Activated CD4-positive, alpha-beta memory T cell treated with anti-CD3 and anti-CD28 coated beads, Interleukin-2, amount 10 ng/mL, durations not matched to agents 7 days and 5 days (primary cell): Measurements from ENCODE around the gene TMEM135. TPM values are rescaled to one million over a fixed set of nuclear protein-coding genes. Genes with fewer than 3 reads are reported as not detected.
"Not testable (repeated sequence)": the region's sequence is repeated elsewhere in the genome, so short reads cannot be mapped to it uniquely, and the experiment has no call there.

Experiments used
- CTCF ChIA-PET: fragments of 350-600 bp; sonication (Branson Sonifier 250); formaldehyde crosslinking; loops from one replicate; lab custom pipeline; 2021; ENCODE audit warnings: antibody characterized with exemption, inconsistent platforms; lab: Charles Lee
- POLR2A ChIA-PET: fragments of 350-600 bp; sonication (Branson Sonifier 250); formaldehyde crosslinking; loops from one replicate; lab custom pipeline; 2021; ENCODE audit warnings: antibody characterized with exemption; lab: Charles Lee
- DNase-seq: peaks from one replicate; pipeline ENCODE4 v3.0.0-alpha.2; 2020
- H3K27ac Mint-ChIP-seq: one replicate; pipeline ENCODE4 v1.8.0; 2021; ENCODE audit warnings: mild to moderate bottlenecking, mixed read lengths
- H3K27me3 Mint-ChIP-seq: one replicate; pipeline ENCODE4 v1.8.0; 2021; ENCODE audit warnings: mixed read lengths
- H3K36me3 Mint-ChIP-seq: one replicate; pipeline ENCODE4 v1.8.0; 2021; ENCODE audit warnings: low read depth, mixed read lengths
- H3K4me1 Mint-ChIP-seq: one replicate; pipeline ENCODE4 v1.8.0; 2021; ENCODE audit warnings: mixed read lengths
- H3K4me3 Mint-ChIP-seq: one replicate; pipeline ENCODE4 v1.8.0; 2021; ENCODE audit warnings: mild to moderate bottlenecking, mixed read lengths
- H3K9me3 Mint-ChIP-seq: one replicate; pipeline ENCODE4 v1.8.0; 2021; ENCODE audit warnings: mixed read lengths
- total RNA-seq, 2 experiments: library from RNA; stranded (reverse); gene quantifications; one replicate each; pipeline ENCODE4 v1.2.3, GENCODE V29; 2021

The TMEM135 gene
- total RNA-seq, 2 experiments from 2014 or later: 38.3 to 46.9 TPM

GRCh38 chr11:87137711-87138110, 100.0 kb downstream of the TMEM135 start:
- POLR2A ChIA-PET: no interaction called here
- no peaks in the 10 kb centered on the region for H3K27me3 Mint-ChIP-seq
- peaks cover 7% of the 10 kb centered on the region for H3K36me3 Mint-ChIP-seq
- peaks cover 6% of the 10 kb centered on the region for H3K9me3 Mint-ChIP-seq
- no peaks in the 10 kb centered on the region for H3K4me1 Mint-ChIP-seq
- H3K27ac Mint-ChIP-seq: no peak overlapping the region
- no peak for DNase-seq
- CTCF ChIA-PET: no interaction called here
- H3K4me3 Mint-ChIP-seq: no peak overlapping the region

GRCh38 chr11:87139475-87139874, 101.7 kb downstream of the TMEM135 start:
- POLR2A ChIA-PET: no interaction called here
- H3K9me3 Mint-ChIP-seq: peaks cover 6% of the 10 kb centered on the region
- H3K36me3 Mint-ChIP-seq: peaks cover 7% of the 10 kb centered on the region
- CTCF ChIA-PET: no interaction called here
- no peak overlapping the region for H3K27ac Mint-ChIP-seq
- H3K4me1 Mint-ChIP-seq: no peaks in the 10 kb centered on the region
- no peak for DNase-seq
- H3K27me3 Mint-ChIP-seq: no peaks in the 10 kb centered on the region
- H3K4me3 Mint-ChIP-seq: no peak overlapping the region

- ChIA-PET POLR2A (no interaction called here), CTCF (no interaction called here)
- Mint-ChIP-seq H3K27me3 (no peaks in the 10 kb centered on the region), H3K4me3 (no peak overlapping the region), H3K36me3 (peaks cover 7% of the 10 kb centered on the region), H3K9me3 (peaks cover 10% of the 10 kb centered on the region), H3K4me1 (no peaks in the 10 kb centered on the region), H3K27ac (no peak overlapping the region)
- DNase-seq: no peak
Measured at GRCh38 chr11:87141322-87141721, 103.6 kb downstream of the TMEM135 start.

GRCh38 chr11:87141980-87142514, 104.3 kb downstream of the TMEM135 start:
- peaks cover 10% of the 10 kb centered on the region for H3K9me3 Mint-ChIP-seq

GRCh38 chr11:87142594-87142993, 104.9 kb downstream of the TMEM135 start:
- Mint-ChIP-seq H3K9me3 (peaks cover 10% of the 10 kb centered on the region), H3K4me3 (no peak overlapping the region), H3K27ac (no peak overlapping the region), H3K27me3 (no peaks in the 10 kb centered on the region), H3K36me3 (peaks cover 7% of the 10 kb centered on the region), H3K4me1 (no peaks in the 10 kb centered on the region)
- CTCF ChIA-PET: interaction anchor here (1.4 kb wide), 1 partner anchor 16 kb away, joined by 3 read pairs; no protein-coding TSS in a partner anchor
- DNase-seq: no peak
- POLR2A ChIA-PET: no interaction called here

More at GRCh38 chr11:87141980-87142514, 104.3 kb downstream of the TMEM135 start:
- POLR2A ChIA-PET: no interaction called here
- no peaks in the 10 kb centered on the region for H3K27me3 Mint-ChIP-seq
- peaks cover 7% of the 10 kb centered on the region for H3K36me3 Mint-ChIP-seq
- H3K4me1 Mint-ChIP-seq: no peaks in the 10 kb centered on the region
- CTCF ChIA-PET: interaction anchor here (1.4 kb wide), 1 partner anchor 17 kb away, joined by 3 read pairs; no protein-coding TSS in a partner anchor
- H3K27ac Mint-ChIP-seq: no peak overlapping the region
- H3K4me3 Mint-ChIP-seq: no peak overlapping the region
- DNase-seq: no peak

GRCh38 chr11:87143641-87144040, 105.9 kb downstream of the TMEM135 start:
- CTCF ChIA-PET: no interaction called here
- Mint-ChIP-seq H3K9me3 (peaks cover 10% of the 10 kb centered on the region), H3K4me3 (no peak overlapping the region), H3K36me3 (peaks cover 7% of the 10 kb centered on the region), H3K27ac (no peak overlapping the region), H3K27me3 (no peaks in the 10 kb centered on the region), H3K4me1 (no peaks in the 10 kb centered on the region)
- DNase-seq: no peak
- POLR2A ChIA-PET: no interaction called here

GRCh38 chr11:87144252-87144651, 106.5 kb downstream of the TMEM135 start:
- Mint-ChIP-seq H3K27ac (no peak overlapping the region), H3K27me3 (no peaks in the 10 kb centered on the region), H3K4me3 (no peak overlapping the region), H3K4me1 (no peaks in the 10 kb centered on the region), H3K9me3 (peaks cover 10% of the 10 kb centered on the region), H3K36me3 (peaks cover 7% of the 10 kb centered on the region)
- POLR2A ChIA-PET: no interaction called here
- DNase-seq: no peak
- CTCF ChIA-PET: no interaction called here

GRCh38 chr11:87148749-87149148, 111.0 kb downstream of the TMEM135 start:
- Mint-ChIP-seq H3K27me3 (no peaks in the 10 kb centered on the region), H3K9me3 (peaks cover 4% of the 10 kb centered on the region), H3K4me1 (no peaks in the 10 kb centered on the region), H3K4me3 (no peak overlapping the region), H3K27ac (no peak overlapping the region), H3K36me3 (peaks cover 8% of the 10 kb centered on the region)
- ChIA-PET POLR2A (no interaction called here), CTCF (no interaction called here)
- DNase-seq: no peak

- CTCF ChIA-PET, H3K4me3 Mint-ChIP-seq, H3K4me1 Mint-ChIP-seq, H3K27me3 Mint-ChIP-seq, H3K27ac Mint-ChIP-seq, POLR2A ChIA-PET, H3K9me3 Mint-ChIP-seq, H3K36me3 Mint-ChIP-seq, DNase-seq: not testable (repeated sequence)
Measured at GRCh38 chr11:87149782-87150181, 112.0 kb downstream of the TMEM135 start.

GRCh38 chr11:87150936-87151335, 113.2 kb downstream of the TMEM135 start:
- ChIA-PET POLR2A (no interaction called here), CTCF (no interaction called here)
- no peak overlapping the region for H3K4me3 Mint-ChIP-seq
- H3K27me3 Mint-ChIP-seq: no peaks in the 10 kb centered on the region
- H3K36me3 Mint-ChIP-seq: peaks cover 8% of the 10 kb centered on the region
- DNase-seq: no peak
- no peak overlapping the region for H3K27ac Mint-ChIP-seq
- no peaks in the 10 kb centered on the region for H3K9me3 Mint-ChIP-seq
- no peaks in the 10 kb centered on the region for H3K4me1 Mint-ChIP-seq

- CTCF ChIA-PET: no interaction called here
- Mint-ChIP-seq H3K27me3 (no peaks in the 10 kb centered on the region), H3K36me3 (peaks cover 13% of the 10 kb centered on the region), H3K4me3 (no peak overlapping the region), H3K4me1 (no peaks in the 10 kb centered on the region), H3K9me3 (no peaks in the 10 kb centered on the region), H3K27ac (no peak overlapping the region)
- POLR2A ChIA-PET: no interaction called here
- no peak for DNase-seq
Measured at GRCh38 chr11:87154246-87154645, 116.5 kb downstream of the TMEM135 start.

GRCh38 chr11:87156970-87157369, 119.2 kb downstream of the TMEM135 start:
- H3K4me1 Mint-ChIP-seq: no peaks in the 10 kb centered on the region
- CTCF ChIA-PET: no interaction called here
- POLR2A ChIA-PET: no interaction called here
- no peaks in the 10 kb centered on the region for H3K9me3 Mint-ChIP-seq
- no peaks in the 10 kb centered on the region for H3K27me3 Mint-ChIP-seq
- no peak overlapping the region for H3K4me3 Mint-ChIP-seq
- no peak overlapping the region for H3K27ac Mint-ChIP-seq
- DNase-seq: no peak
- H3K36me3 Mint-ChIP-seq: peaks cover 10% of the 10 kb centered on the region

- H3K4me3 Mint-ChIP-seq, H3K27ac Mint-ChIP-seq, CTCF ChIA-PET, H3K27me3 Mint-ChIP-seq, H3K4me1 Mint-ChIP-seq, DNase-seq, POLR2A ChIA-PET: not testable (repeated sequence)
- peaks cover 34% of the 10 kb centered on the region for H3K9me3 Mint-ChIP-seq
- peaks cover 18% of the 10 kb centered on the region for H3K36me3 Mint-ChIP-seq
Measured at GRCh38 chr11:87169076-87169475, 131.3 kb downstream of the TMEM135 start.
